ENCODE measurements around the gene SLC26A6. TPM values are rescaled to one million over a fixed set of nuclear protein-coding genes. Genes with fewer than 3 reads are reported as not detected.
A peak's percentile ranks its signal among the peaks of the same experiment; 100 is the strongest.

Gene SLC26A6
- total RNA-seq, 4 donors from 2014 or later = 143 to 249 (median 194) TPM

DNA sequence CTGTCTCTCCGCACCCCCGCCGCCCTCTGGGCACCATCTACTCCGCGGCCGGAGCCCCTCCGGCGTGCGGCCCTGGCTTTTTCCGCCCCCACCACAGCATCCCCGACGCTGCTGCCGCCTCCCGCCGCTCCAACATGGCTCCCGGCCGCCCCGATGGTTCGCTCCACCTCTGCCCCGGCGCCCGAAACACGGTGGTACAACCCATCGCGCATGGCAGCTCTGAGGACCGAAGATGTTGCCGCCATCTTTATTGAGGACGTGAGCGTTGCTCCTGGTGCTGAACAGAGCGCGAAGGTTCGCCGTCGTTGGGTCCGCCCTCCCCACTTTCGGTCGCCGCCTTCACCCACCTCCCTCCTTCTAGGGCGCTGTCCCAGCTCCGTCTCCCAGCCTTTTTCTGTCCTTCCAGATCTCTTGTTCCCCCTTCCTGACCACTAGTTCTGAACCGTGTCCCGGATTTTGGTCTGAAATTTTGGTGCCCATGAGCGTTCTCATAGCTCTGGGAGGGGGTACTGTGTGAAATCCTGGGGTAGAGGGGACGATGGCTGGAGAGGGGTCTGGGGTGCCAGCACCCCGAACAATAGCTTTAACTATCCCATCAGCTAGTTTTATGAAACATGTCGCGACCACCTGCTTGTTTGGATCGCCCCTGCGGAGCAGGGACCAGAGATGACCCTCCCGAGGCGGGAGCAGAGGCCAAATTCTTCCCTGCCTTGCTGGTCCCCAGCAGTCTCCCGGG is 27.7 kb upstream of the SLC26A6 start, which contains the start of gene CELSR3:
Gene CELSR3 (minus strand): TSS at position 134 of the 736 bp plus-strand sequence. CDS start 252 bp downstream, outside the sequence.
- Histone ChIP-seq H3K36me3 (no peaks in the 10 kb centered on the region), H3K27me3 (peaks cover 0 to 13% of the 10 kb centered on the region in 2 donors), H3K4me3 (peak within 1 kb of the TSS; percentile 40 to 64 (median 46)), H3K4me1 (peaks cover 0 to 33% (median 16%) of the 10 kb centered on the region in 4 donors), H3K27ac (peak within 1 kb of the TSS; percentile 49 to 79 (median 58)), H3K9me3 (no peaks in the 10 kb centered on the region)
- peak; percentile 23 to 74 (median 64) for DNase-seq
- TF ChIP-seq, protein P1, sequence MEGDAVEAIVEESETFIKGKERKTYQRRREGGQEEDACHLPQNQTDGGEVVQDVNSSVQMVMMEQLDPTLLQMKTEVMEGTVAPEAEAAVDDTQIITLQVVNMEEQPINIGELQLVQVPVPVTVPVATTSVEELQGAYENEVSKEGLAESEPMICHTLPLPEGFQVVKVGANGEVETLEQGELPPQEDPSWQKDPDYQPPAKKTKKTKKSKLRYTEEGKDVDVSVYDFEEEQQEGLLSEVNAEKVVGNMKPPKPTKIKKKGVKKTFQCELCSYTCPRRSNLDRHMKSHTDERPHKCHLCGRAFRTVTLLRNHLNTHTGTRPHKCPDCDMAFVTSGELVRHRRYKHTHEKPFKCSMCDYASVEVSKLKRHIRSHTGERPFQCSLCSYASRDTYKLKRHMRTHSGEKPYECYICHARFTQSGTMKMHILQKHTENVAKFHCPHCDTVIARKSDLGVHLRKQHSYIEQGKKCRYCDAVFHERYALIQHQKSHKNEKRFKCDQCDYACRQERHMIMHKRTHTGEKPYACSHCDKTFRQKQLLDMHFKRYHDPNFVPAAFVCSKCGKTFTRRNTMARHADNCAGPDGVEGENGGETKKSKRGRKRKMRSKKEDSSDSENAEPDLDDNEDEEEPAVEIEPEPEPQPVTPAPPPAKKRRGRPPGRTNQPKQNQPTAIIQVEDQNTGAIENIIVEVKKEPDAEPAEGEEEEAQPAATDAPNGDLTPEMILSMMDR (IDR thresholded peaks at IDR 0.05) = no peak
- TF ChIP-seq POLR2A (IDR thresholded peaks at IDR 0.05) = no peak

DNA sequence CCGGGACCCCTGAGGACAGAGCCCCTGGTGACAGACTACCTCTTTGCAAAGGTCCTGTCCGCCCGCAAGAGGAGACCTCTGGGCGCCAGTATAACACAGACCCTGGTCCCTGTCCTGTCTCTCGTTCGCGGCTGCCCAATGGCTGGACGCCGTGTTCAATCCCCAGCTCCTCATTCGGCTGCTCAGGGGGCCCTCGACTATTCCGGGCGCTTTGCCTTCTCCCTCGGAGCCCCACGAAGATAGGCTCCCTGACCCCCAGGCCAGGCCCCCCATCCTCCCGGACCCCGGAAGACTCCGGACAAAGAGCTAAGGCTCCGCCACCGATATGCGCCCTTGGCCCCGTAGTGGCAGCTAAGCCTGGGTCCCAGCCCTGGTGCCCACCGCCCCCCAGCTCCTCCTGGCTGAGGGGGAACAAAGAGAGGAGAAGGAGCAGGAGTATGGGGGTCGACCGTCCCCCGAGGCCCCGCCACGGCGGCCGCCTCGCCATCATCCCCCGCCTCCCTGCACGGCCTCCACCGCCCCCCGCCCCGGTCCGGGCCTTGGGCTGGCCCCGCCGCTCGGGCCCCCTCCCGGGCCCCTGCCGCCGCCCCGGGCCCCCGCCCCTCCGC is 27.0 kb upstream of the SLC26A6 start:
- Histone ChIP-seq H3K4me3 (peak overlapping the region in 3 of 4 donors; percentile 41 to 64 (median 52)), H3K27me3 (peaks cover 0 to 13% of the 10 kb centered on the region in 2 donors), H3K9me3 (no peaks in the 10 kb centered on the region), H3K4me1 (peaks cover 0 to 33% (median 17%) of the 10 kb centered on the region in 4 donors), H3K27ac (no peak overlapping the region), H3K36me3 (no peaks in the 10 kb centered on the region)
- no peak for TF ChIP-seq POLR2A (IDR thresholded peaks at IDR 0.05)
- TF ChIP-seq, protein P1 (IDR thresholded peaks at IDR 0.05) = no peak
- DNase-seq = no peak

DNA sequence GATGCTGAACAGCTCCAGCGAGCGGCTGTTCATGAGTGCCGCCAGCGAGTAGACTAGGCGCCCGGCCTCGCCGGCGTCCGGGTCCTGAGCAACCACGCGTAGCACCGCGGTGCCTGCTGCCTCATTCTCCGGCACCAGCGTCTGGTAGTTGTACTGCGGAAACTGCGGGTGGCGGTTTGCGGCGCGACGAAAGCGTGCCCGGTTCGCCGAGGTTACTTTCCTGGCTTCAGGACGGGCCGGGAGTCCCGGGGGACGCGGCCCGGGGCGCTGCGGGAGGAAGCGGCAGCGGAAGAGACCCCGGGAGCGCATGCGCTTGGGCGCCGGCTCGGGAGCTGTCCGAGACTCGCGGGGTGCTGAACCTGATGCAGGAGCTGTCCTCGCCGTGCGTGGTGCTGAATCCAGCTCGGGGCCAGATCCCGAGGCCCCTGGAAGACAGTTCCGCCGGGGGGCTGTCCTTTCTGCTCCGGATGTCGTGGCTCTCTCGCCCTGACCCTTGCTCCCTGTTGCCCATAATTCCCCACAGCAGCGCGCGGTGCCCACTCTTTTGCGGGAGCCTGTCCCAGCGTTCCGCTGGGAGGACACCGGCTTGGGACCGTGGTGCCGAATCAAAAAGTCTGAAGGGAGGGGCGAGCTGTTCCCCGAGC is 26.4 kb upstream of the SLC26A6 start:
- H3K9me3 ChIP-seq = no peaks in the 10 kb centered on the region
- no peak overlapping the region for H3K27ac ChIP-seq
- TF ChIP-seq, protein P1 (IDR thresholded peaks at IDR 0.05) = no peak
- no peak for TF ChIP-seq POLR2A (IDR thresholded peaks at IDR 0.05)
- DNase-seq = peak; percentile 50 to 79 (median 78)
- H3K36me3 ChIP-seq = no peaks in the 10 kb centered on the region
- peaks cover 0 to 13% of the 10 kb centered on the region in 2 donors for H3K27me3 ChIP-seq
- peak overlapping the region in 3 of 4 donors; percentile 31 to 39 (median 37) for H3K4me3 ChIP-seq
- peaks cover 0 to 36% (median 19%) of the 10 kb centered on the region in 4 donors for H3K4me1 ChIP-seq

DNA sequence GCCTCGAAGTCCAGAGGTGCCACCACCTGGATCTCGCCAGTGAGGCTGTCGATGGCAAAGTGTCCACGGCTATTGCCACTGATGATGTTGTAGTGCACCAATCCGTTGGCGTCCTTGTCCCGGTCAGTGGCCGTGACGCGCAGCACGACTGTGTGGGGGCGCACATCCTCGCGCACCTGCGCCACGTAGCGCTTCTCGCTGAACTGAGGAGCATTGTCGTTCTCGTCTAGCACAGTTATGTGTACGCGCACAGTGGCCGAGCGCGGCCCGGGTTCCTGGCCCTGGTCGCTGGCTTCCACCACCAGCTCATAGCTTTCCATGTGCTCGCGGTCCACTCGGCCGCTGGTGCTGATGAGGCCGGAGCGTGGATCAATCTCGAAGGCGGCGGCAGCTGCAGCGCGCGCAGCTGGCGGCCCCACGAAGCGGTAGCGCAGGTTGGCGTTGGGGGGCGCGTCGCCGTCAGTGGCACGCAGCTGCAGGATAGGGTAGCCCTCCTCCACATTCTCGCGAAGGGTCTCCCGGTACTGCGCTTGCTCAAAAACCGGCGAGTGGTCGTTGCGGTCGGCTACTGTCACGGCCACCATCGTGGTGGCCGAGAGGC is 25.6 kb upstream of the SLC26A6 start:
- Histone ChIP-seq H3K9me3 (no peaks in the 10 kb centered on the region), H3K27me3 (peaks cover 0 to 13% of the 10 kb centered on the region in 2 donors), H3K27ac (no peak overlapping the region), H3K36me3 (no peaks in the 10 kb centered on the region), H3K4me1 (peaks cover 0 to 43% (median 19%) of the 10 kb centered on the region in 4 donors), H3K4me3 (peak overlapping the region in 2 of 4 donors; percentile 37 to 39)
- DNase-seq = no peak
- TF ChIP-seq, protein P1 (IDR thresholded peaks at IDR 0.05) = no peak
- no peak for TF ChIP-seq POLR2A (IDR thresholded peaks at IDR 0.05)

DNA sequence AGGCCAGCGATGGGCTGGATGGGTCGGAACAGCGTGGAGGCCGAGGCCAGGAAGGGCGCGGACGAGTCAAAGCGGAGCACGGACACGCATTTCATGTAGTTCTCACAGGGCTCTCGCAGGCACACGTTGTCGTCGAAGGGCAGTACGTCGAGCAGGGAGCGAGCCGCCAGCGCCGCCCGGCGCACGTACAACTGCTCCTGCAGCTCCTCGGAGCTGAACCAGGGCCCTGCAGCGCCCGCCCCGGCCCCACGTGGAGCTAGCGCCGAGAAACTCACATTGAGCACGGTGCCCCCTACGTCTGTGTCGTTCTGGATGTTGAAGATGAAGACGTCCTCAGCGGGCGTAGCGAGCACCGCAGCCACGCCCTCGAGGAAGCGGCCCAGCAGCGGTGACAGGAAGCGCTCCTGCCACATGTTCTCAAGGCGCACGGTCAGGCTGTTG is 21.6 kb upstream of the SLC26A6 start:
- Histone ChIP-seq H3K27ac (peak overlapping the region; percentile 62 to 84 (median 74)), H3K4me1 (peaks cover 0 to 30% (median 8%) of the 10 kb centered on the region in 4 donors), H3K27me3 (peaks cover 0 to 5% of the 10 kb centered on the region in 2 donors), H3K36me3 (no peaks in the 10 kb centered on the region), H3K4me3 (peak overlapping the region; percentile 47 to 81 (median 72)), H3K9me3 (no peaks in the 10 kb centered on the region)
- no peak for DNase-seq
- TF ChIP-seq, protein P1 (IDR thresholded peaks at IDR 0.05) = no peak

All from Peyer's patch (tissue), 4 donors.